NT2/D1 (cell line): ENCODE results near the gene DNAJC12.
"Not testable (repeated sequence)": the region's sequence is repeated elsewhere in the genome, so short reads cannot be mapped to it uniquely, and the experiment has no call there.

Source experiments
- DNase-seq: peaks from one replicate; pipeline ENCODE4 v3.0.0-alpha.2; 2011; ENCODE audit warnings: low read depth, low spot score
- H3K27me3 ChIP-seq: 2 replicates; pipeline ENCODE4 v1.6.0; 2011; ENCODE audit warnings: mild to moderate bottlenecking; ENCODE audit not compliant: insufficient read length, insufficient read depth
- H3K36me3 ChIP-seq: 2 replicates; pipeline ENCODE4 v1.6.1; 2011; ENCODE audit warnings: mild to moderate bottlenecking, low read length, mixed read lengths; ENCODE audit not compliant: insufficient read depth, insufficient read length
- H3K4me1 ChIP-seq: 2 replicates; pipeline ENCODE4 v1.5.1; 2011; ENCODE audit not compliant: insufficient read depth, insufficient read length
- H3K4me3 ChIP-seq: 2 replicates; pipeline ENCODE4 v1.5.1; 2011; ENCODE audit warnings: low read depth; ENCODE audit not compliant: insufficient read length
- H3K9ac ChIP-seq: 2 replicates; pipeline ENCODE4 v1.6.0; 2011; ENCODE audit warnings: low read depth; ENCODE audit not compliant: insufficient read length
- H3K9me3 ChIP-seq: 2 replicates; pipeline ENCODE4 v1.5.1; 2011; ENCODE audit warnings: mild to moderate bottlenecking, low read length; ENCODE audit not compliant: insufficient read depth
- SUZ12 ChIP-seq: IDR thresholded peaks from 2 replicates; pipeline ENCODE4 v1.6.1; 2011; ENCODE audit not compliant: insufficient read length, insufficient read depth; ENCODE audit errors: extremely low read depth
- YY1 ChIP-seq: IDR thresholded peaks from 2 replicates; pipeline ENCODE4 v1.6.1; 2011; ENCODE audit not compliant: insufficient read length, insufficient read depth
- ZNF274 ChIP-seq: IDR thresholded peaks from 2 replicates; pipeline ENCODE4 v1.6.1; 2011; ENCODE audit warnings: mild to moderate bottlenecking, low read depth, low read length

DNAJC12 gene

GRCh38 chr10:67837541-67838314, at the start of gene DNAJC12:
DNAJC12 (minus strand) TSS chr10:67838188; CDS start chr10:67838011, 177 bp downstream.
- Histone ChIP-seq H3K9ac (no peak within 1 kb of the TSS), H3K4me1 (no peaks in the 10 kb centered on the region), H3K27me3 (no peaks in the 10 kb centered on the region), H3K4me3 (no peak within 1 kb of the TSS), H3K36me3 (no peaks in the 10 kb centered on the region), H3K9me3 (peaks cover 13% of the 10 kb centered on the region; the same call in 1 of the 2 replicates)
- DNase-seq: no peak
- TF ChIP-seq YY1 (no peak), ZNF274 (no peak), SUZ12 (no peak)

DNA sequence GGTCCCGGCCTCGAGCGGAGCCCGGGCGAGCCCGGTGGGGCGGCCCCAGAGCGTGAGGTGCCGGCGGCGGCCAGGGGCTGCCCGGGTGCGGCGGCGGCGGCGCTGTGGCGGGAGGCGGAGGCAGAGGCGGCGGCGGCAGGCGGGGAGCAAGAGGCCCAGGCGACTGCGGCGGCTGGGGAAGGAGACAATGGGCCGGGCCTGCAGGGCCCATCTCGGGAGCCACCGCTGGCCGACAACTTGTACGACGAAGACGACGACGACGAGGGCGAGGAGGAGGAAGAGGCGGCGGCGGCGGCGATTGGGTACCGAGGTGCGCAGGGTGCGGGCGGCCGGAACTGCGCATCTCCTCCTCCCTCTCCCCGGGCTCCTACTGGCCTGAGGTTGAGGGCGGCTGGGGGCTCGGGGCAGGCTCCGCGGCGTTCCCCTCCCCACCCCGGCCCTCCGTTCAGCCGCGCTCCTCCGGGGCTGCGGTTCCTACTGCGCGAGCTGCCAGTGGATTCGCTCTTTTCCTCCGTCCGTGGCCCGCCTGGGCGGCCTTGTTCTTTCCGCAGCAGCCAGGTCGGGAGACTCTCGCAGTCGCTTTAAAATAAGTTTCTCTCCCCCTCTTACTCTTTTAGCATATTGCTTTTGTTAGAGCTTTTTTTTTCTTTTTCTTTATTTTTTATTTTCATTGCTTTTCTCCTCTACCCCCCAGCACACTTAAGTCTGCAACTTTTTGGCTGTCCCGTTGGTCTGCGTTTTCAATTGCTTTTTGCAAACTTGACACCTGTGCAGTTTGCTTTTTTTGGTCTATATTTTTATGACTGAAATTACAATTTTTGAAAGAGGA, 47.1 kb upstream of the DNAJC12 start:
- no peaks in the 10 kb centered on the region for H3K27me3 ChIP-seq
- H3K36me3 ChIP-seq: peaks cover 31% of the 10 kb centered on the region
- no peak for DNase-seq
- H3K4me3 ChIP-seq: peak overlapping the region; percentile 61
- H3K9ac ChIP-seq: peak overlapping the region; percentile 85
- no peaks in the 10 kb centered on the region for H3K4me1 ChIP-seq
- no peaks in the 10 kb centered on the region for H3K9me3 ChIP-seq
- TF ChIP-seq YY1 (no peak), SUZ12 (no peak), ZNF274 (no peak)

- Histone ChIP-seq H3K9me3 (no peaks in the 10 kb centered on the region), H3K4me1 (no peaks in the 10 kb centered on the region), H3K36me3 (peaks cover 25% of the 10 kb centered on the region), H3K4me3 (peak within 1 kb of the TSS; percentile 61), H3K9ac (peak within 1 kb of the TSS; percentile 85), H3K27me3 (no peaks in the 10 kb centered on the region)
- TF ChIP-seq YY1 (peak; percentile 44), ZNF274 (no peak), SUZ12 (no peak)
- peak; percentile 83 for DNase-seq
Measured at GRCh38 chr10:67884313-67884841, 46.4 kb upstream of the DNAJC12 start, which contains the start of gene SIRT1. SIRT1 (plus strand) TSS chr10:67884656; CDS start chr10:67884722, 66 bp downstream.

DNA sequence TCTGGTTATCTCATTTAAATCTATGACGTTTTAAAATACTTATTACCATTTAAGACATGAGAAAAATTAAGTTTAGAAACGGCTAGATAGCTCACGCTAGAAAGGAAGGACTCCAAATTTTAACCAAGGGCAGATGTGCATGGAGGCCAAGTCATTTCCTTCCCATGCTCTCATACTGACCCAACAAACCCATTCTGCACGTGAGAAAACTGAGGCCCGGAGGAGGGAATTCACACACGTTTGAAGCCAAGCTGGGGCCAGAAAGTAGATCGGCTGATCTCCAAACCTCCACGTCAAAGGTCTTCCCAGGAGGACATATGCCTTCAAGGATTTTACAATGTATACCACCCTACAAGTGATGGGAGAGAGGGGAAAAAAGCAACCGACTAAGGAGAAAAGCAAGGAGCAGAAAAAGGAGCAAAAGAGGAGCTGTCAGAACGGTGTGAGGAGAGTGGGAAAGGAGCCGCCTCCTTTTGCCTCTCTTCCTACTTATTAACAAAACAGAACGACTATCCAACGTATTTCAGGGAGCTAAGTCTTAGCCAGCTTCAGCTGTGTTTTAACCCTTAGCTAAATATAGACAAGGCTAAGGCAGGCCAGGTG, 45.8 kb upstream of the DNAJC12 start:
- Histone ChIP-seq H3K4me1 (no peaks in the 10 kb centered on the region), H3K9me3 (no peaks in the 10 kb centered on the region), H3K4me3 (peak overlapping the region; percentile 38), H3K27me3 (no peaks in the 10 kb centered on the region), H3K9ac (peak overlapping the region; percentile 82), H3K36me3 (peaks cover 19% of the 10 kb centered on the region)
- no peak for DNase-seq
- TF ChIP-seq YY1: no peak
- TF ChIP-seq SUZ12: no peak
- no peak for TF ChIP-seq ZNF274

GRCh38 chr10:67878133-67878532, 40.1 kb upstream of the DNAJC12 start:
- TF ChIP-seq ZNF274 (no peak), YY1 (no peak), SUZ12 (no peak)

GRCh38 chr10:67877421-67877820, 39.4 kb upstream of the DNAJC12 start:
- DNase-seq, H3K27me3 ChIP-seq, H3K4me3 ChIP-seq, H3K36me3 ChIP-seq, H3K9me3 ChIP-seq, H3K9ac ChIP-seq, H3K4me1 ChIP-seq: not testable (repeated sequence)

More at GRCh38 chr10:67878133-67878532, 40.1 kb upstream of the DNAJC12 start:
- no peak for DNase-seq
- no peaks in the 10 kb centered on the region for H3K4me1 ChIP-seq
- no peaks in the 10 kb centered on the region for H3K36me3 ChIP-seq
- no peak overlapping the region for H3K9ac ChIP-seq
- no peaks in the 10 kb centered on the region for H3K27me3 ChIP-seq
- no peaks in the 10 kb centered on the region for H3K9me3 ChIP-seq
- no peak overlapping the region for H3K4me3 ChIP-seq
